Glomerular visceral epithelial cell (primary cell): ENCODE data around the gene CTSD.

Experiments
- DNase-seq: peaks from one replicate; pipeline ENCODE4 v3.0.0-alpha.2; 2016; ENCODE audit errors: extremely low spot score

Gene CTSD

GRCh38 chr11:1729692-1730011 is 34.1 kb downstream of the CTSD start:
- no peak for DNase-seq

DNA sequence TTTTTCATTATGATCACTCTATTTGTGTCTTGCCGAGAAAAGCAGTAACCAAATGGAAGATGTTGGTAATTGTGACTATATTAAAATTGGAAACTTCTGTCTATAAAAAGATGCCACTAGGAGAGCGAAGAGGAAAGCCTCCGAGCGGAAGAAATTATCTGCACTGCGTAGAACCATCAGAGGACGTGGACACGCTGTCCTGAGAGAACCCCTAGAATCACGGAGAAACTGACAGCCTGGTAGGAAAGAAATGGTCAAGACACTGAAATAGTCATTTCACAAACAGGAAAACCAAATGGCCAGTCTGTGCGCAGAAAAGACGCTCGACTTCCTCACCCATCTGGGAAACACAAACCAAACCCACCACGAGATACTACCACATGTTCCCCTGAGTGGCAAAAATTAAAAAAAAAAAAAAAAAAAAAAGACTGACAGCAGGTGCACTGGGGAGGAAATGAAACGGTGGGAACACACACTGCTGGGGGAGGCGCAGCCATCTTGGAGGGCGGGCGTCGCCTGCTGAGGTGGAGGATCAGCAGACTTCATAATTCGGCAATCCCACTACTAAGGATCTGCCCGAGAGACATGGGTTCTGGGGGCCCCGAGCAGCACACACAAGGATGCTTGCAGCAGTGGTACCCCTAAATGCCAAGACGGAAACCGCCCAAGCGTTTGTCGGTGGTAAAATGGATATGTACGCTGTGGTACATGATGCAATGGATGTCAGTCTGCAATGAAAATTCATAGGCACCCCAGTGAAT is 34.6 kb downstream of the CTSD start:
- DNase-seq, result no peak

DNA sequence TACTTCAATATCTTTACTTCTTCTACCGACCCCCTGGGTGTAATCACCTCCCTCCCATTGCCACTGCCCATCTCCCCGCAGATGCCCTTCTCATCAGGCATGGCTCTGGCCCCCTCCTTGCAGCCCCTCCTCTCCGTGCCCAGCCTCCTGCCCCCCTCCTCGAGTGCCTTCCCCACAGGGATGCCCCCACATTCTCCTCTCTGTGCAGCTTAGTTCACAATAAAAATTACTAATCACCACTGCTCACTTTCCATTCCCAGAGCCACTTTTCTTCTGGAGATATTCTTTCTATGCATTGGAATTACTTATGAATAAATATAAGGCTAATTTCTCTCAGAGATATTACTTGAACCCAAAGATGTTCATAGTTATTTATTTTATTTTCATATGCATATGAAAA is 35.4 kb downstream of the CTSD start:
- DNase-seq, result no peak

DNA sequence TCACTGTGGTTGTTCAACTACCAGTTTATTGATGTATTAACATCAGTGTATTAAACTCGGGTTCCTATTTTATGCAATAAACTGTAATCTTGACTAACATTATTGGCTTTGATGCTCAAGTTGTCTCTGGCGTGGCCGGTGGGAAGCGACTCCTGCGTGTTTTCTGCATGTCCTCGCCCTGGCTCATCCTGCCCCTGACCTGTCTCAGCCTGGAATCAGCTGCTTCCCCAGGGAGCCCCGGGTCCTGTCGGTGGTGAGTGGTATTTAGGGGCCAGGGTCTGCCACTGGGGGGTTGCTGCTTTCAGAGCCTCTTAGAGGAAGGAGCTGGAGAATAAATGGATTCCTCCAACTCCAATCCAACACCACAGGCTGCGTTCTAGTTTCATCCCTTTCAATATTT is 35.9 kb downstream of the CTSD start:
- DNase-seq, result no peak

- DNase-seq, result no peak
Measured at GRCh38 chr11:1727096-1727690, 36.5 kb downstream of the CTSD start.

DNA sequence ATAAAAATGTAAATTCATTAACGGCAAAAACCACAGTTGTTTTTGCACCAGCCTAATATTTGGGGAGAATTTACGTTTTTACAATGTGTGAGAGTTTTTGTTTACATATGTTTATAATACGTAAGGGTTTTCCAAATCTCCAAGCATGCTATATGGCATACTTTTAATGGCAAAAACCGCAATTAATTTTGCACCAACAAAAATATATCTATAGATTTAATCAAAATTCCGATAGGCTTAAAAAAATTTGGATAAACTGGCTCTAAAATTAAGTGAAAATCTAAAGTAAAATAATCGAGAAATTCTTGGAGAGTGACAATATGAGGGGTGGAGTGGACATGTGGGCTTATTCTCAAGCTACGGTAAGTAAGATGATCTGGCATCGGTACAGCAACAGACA is 43.9 kb downstream of the CTSD start:
- no peak for DNase-seq

DNA sequence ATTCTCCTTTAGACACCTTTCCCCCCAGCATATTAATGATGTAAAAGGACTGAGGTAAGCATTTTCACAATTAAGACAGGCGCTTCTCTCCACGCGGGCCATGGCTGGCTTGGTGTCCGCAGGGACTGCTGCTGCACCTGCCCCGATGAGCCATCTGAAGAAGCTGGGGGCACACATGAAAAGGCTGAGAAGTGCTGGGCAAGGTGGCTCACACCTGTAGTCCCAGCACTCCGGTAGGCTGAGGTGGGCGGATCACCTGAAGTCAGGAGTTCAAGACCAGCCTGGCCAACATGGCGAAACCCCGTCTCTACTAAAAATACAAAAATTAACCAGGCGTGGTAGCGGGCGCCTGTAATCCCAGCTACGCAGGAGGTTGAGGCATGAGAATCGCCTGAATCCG is 45.4 kb downstream of the CTSD start:
- no peak for DNase-seq

DNA sequence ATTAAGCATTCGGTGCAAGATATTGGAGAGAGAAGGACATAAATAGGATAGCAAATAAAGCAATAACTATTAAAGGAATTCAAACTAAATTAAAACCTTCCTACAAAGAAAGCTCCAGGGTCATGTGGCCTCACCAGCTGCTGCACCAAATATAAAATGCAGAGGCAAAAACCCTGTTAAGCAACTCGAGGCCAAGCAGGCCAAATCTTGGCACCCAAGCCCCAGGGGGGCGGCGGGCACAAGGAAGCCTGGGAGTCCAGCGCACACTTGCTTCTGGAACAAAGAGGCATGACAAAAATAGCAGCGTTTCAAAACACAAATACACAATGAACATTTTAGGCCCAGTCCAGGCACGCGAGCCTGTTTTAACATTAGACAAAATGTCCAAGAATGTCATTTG is 46.0 kb downstream of the CTSD start:
- no peak for DNase-seq

DNA sequence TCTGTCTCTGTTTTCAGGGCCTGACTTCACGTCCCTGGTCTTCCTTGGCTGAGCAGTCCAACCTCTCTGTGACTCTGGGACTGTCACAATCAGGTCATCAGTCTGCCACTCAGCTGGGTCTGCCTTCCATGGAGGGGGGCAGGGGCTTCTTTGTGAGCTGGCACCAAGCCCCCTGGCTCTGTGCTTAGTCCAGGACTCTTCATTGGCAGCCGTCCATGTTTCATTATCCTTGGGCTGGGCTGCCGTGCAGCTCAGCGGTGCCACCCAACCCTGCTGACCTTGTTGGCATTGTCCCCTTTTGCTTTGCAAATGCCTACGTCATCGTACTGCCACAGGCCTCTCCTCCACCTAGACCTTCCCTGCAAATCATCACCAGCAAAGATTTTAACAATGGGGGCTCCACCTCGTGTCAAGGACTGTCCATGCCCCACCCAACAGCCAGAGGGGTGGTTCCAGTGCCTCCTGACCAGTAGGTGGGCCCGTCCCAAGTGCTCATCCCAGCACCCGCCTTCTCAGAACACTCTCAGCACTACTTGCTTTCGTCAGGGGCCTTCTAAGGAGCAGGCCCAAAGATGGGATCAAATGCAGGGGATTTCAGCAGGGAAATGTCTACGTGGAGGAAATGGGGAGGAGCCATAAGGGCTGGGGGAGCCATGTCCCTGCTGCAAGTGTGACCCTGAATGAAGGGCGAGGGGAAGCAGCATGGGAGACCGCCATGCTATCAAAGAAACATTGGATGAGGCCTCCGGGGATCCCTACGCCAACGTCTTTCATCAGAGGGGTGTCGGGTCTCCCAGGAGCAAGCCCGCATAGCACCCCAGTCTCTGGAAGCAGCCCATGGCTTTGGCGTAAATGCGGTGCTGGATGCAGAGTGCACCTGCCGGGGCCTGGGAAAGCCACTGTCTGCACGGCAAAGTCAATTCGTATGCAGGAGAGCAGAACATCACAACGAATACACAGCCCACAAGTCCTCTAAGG is 48.5 kb downstream of the CTSD start:
- DNase-seq, result no peak

DNA sequence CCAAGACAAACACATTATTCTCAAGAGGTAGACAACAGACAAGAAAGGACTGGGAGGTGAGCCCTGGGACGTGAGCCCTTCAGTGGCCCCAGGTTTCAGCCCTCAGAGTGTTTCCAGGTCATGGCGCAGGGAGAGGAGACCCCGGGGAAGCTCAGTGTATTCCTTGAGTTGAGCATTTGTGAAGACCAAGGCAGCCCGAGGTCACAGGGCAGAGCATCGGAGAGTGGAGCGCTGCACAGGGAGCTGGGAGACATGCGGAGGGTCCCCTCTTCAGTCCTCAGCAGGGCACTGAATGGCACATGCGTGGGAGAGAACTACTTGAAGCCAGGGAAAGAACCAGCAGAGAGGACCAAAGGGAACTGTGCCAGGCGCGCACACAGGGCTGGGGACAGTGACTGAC is 55.0 kb downstream of the CTSD start:
- DNase-seq, result no peak

DNA sequence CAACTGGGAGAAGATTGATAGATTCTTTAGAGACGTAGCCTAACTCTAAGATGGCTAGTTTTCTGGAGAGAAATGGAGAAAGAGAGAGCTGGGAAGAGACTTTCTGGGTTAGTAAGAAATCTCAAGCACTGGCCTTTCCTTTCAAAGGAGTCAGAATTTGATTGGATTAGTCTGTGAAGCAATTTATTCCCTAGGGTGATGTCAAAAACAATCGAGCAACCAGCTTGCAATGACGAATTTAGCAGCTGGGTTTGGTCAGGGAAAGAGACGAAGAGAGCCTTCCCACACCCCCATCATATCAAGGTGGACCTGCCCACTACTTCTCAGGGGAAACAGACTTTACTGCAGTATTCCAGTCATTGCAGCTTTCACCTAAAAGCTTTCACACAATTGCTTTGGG is 56.0 kb downstream of the CTSD start:
- no peak for DNase-seq

DNA sequence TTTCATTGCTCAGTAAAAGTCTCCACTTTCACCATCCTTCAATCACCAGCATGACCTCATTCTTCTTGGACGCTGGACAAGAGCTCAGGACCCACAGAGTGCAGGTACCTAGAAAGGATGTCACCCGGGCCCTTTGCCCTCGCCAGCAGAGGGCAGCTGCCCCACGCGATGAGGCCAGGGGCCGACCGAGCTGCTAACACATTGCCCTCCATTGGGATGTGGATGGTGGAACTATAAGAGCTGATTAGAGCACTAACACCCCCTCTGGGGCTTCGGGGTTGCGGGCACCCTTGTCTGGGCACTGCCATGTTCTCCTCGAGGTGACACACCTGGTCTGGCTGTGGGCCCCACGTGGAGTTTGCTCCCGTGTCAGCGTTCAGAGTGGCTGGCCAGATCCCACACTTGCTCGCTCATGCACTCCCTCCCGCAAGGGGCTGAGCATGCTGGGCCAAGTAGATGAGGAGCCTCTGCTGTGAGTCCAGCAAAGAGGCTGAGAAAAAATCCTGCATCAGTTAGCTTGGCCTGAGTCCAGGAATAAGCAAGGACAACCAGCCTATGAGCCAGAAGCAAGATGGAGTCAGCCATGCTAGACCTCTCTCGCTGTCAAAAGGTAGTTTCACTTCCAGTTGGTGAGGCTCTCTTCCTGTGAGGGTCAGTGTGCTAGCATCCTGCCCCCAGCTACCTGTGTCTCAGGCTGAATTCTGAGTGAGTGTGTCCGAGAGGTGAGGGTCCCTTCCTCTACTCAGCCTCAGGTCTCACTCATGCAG is 56.9 kb downstream of the CTSD start:
- peak; percentile 40 for DNase-seq

- DNase-seq, result peak; percentile 82
Measured at GRCh38 chr11:1705126-1706052, 58.3 kb downstream of the CTSD start.

DNA sequence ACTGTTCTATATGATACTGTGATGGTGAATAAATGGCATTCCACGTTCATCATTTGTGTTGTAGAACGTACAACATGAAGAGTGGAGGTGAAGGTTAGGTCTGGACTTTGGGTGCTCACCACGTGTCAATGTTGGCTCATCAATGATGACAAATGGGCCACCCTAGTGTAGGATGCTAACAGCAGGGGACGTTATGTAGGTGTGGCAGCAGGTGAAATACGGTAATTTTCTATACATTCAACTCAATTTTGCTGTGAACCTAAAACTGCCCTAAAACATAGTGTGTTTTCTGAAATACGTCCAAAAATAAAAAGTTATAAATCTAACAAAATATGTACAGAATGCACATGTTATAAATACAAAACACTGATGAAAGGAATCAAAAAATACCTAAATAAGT is 60.6 kb downstream of the CTSD start:
- no peak for DNase-seq
